ENCODE data around the gene TOPAZ1. TPM values are rescaled to one million over a fixed set of nuclear protein-coding genes. Genes with fewer than 3 reads are reported as not detected.
"Not testable (repeated sequence)": the region's sequence is repeated elsewhere in the genome, so short reads cannot be mapped to it uniquely, and the experiment has no call there.

Gene TOPAZ1
- total RNA-seq, 1 donor from 2014 or later, result not detected

- peaks cover 3% of the 10 kb centered on the region for H3K36me3 Mint-ChIP-seq (ENCODE audit: low read depth)
- H3K27me3 Mint-ChIP-seq (ENCODE audit: low read depth), result no peaks in the 10 kb centered on the region
- H3K4me1 Mint-ChIP-seq, result peaks cover 28% of the 10 kb centered on the region
- no peak overlapping the region for H3K4me3 Mint-ChIP-seq
- H3K27ac Mint-ChIP-seq (ENCODE audit: unreplicated experiment), result no peak overlapping the region
- TF ChIP-seq, protein P1, sequence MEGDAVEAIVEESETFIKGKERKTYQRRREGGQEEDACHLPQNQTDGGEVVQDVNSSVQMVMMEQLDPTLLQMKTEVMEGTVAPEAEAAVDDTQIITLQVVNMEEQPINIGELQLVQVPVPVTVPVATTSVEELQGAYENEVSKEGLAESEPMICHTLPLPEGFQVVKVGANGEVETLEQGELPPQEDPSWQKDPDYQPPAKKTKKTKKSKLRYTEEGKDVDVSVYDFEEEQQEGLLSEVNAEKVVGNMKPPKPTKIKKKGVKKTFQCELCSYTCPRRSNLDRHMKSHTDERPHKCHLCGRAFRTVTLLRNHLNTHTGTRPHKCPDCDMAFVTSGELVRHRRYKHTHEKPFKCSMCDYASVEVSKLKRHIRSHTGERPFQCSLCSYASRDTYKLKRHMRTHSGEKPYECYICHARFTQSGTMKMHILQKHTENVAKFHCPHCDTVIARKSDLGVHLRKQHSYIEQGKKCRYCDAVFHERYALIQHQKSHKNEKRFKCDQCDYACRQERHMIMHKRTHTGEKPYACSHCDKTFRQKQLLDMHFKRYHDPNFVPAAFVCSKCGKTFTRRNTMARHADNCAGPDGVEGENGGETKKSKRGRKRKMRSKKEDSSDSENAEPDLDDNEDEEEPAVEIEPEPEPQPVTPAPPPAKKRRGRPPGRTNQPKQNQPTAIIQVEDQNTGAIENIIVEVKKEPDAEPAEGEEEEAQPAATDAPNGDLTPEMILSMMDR (conservative IDR thresholded peaks at IDR 0.05), result no peak
- DNase-seq (ENCODE audit: low read depth, low spot score), result no peak
- no peaks in the 10 kb centered on the region for H3K9me3 Mint-ChIP-seq
Measured at GRCh38 chr3:44342176-44342790, 100.6 kb downstream of the TOPAZ1 start.

GRCh38 chr3:44343421-44343820, 101.7 kb downstream of the TOPAZ1 start:
- DNase-seq (ENCODE audit: low read depth, low spot score), result no peak

GRCh38 chr3:44346590-44346989, 104.9 kb downstream of the TOPAZ1 start:
- H3K36me3 Mint-ChIP-seq (ENCODE audit: low read depth); H3K9me3 Mint-ChIP-seq; H3K27me3 Mint-ChIP-seq (ENCODE audit: low read depth); H3K4me3 Mint-ChIP-seq; DNase-seq (ENCODE audit: low read depth, low spot score); H3K27ac Mint-ChIP-seq (ENCODE audit: unreplicated experiment): not testable (repeated sequence)
- H3K4me1 Mint-ChIP-seq, result peaks cover 13% of the 10 kb centered on the region

More at GRCh38 chr3:44343421-44343820, 101.7 kb downstream of the TOPAZ1 start:
- H3K27ac Mint-ChIP-seq (ENCODE audit: unreplicated experiment), result no peak overlapping the region
- TF ChIP-seq, protein P1 (conservative IDR thresholded peaks at IDR 0.05), result no peak
- peaks cover 22% of the 10 kb centered on the region for H3K4me1 Mint-ChIP-seq
- no peaks in the 10 kb centered on the region for H3K27me3 Mint-ChIP-seq (ENCODE audit: low read depth)
- peaks cover 3% of the 10 kb centered on the region for H3K36me3 Mint-ChIP-seq (ENCODE audit: low read depth)
- H3K9me3 Mint-ChIP-seq, result no peaks in the 10 kb centered on the region
- H3K4me3 Mint-ChIP-seq, result no peak overlapping the region

DNA sequence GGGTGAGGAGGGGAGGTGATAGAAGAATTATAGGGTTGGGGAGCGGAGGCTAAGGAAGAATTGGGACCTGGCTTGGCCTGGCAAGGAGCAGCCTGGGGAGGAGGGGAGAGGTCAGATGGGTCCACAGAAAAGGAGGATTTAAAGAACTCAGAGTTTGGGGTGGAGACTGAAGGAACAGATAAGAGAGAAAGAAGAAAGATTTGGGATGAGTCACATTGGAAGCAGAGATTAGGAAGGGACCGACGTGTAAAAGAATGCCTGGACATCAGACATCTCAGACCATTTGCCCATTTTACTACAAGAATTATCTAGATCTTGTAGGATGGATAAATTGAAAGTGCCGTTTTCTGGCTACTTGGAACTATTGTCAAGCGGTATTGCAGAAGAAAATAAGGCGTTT, 107.3 kb downstream of the TOPAZ1 start:
- Mint-ChIP-seq H3K4me3 (no peak overlapping the region), H3K9me3 (peaks cover 10% of the 10 kb centered on the region), H3K4me1 (peaks cover 13% of the 10 kb centered on the region), H3K36me3 (ENCODE audit: low read depth) (peaks cover 14% of the 10 kb centered on the region), H3K27me3 (ENCODE audit: low read depth) (no peaks in the 10 kb centered on the region), H3K27ac (ENCODE audit: unreplicated experiment) (no peak overlapping the region)
- TF ChIP-seq, protein P1 (conservative IDR thresholded peaks at IDR 0.05), result no peak
- no peak for DNase-seq (ENCODE audit: low read depth, low spot score)

DNA sequence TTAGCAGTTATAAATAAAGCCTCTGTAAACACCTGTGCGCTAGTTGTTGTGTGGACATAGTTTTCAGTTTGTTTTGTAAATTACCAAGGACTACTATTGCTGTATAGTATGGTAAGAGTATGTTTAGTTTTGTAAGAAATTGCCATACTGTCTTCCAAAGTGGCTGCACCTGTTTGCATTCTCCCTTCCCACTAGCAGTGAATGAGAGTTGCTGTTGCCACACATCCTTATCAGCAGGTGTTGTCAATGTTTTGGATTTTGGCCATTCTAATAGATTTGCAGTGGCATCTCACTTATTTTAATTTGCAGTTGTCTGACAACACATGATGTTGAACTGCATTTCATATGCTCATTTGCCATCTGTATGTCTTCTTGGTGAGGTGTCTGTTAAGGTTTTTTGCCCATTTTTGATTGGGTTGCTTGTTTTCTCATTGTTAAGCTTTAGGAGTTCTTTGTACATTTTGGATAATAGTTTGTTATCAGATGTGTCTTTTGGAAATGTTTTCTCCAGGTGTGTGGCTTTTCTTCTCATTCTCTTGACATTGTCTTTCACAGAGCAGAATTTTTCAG, 111.8 kb downstream of the TOPAZ1 start:
- no peak overlapping the region for H3K27ac Mint-ChIP-seq (ENCODE audit: unreplicated experiment)
- peaks cover 21% of the 10 kb centered on the region for H3K36me3 Mint-ChIP-seq (ENCODE audit: low read depth)
- peaks cover 12% of the 10 kb centered on the region for H3K9me3 Mint-ChIP-seq
- H3K4me1 Mint-ChIP-seq, result peaks cover 28% of the 10 kb centered on the region
- no peaks in the 10 kb centered on the region for H3K27me3 Mint-ChIP-seq (ENCODE audit: low read depth)
- no peak overlapping the region for H3K4me3 Mint-ChIP-seq
- no peak for DNase-seq (ENCODE audit: low read depth, low spot score)
- TF ChIP-seq, protein P1 (conservative IDR thresholded peaks at IDR 0.05), result no peak

- no peak for DNase-seq (ENCODE audit: low read depth, low spot score)
- Mint-ChIP-seq H3K27me3 (ENCODE audit: low read depth) (no peaks in the 10 kb centered on the region), H3K27ac (ENCODE audit: unreplicated experiment) (no peak overlapping the region), H3K9me3 (peaks cover 12% of the 10 kb centered on the region), H3K36me3 (ENCODE audit: low read depth) (peaks cover 21% of the 10 kb centered on the region), H3K4me1 (peaks cover 33% of the 10 kb centered on the region), H3K4me3 (no peak overlapping the region)
- TF ChIP-seq, protein P1 (conservative IDR thresholded peaks at IDR 0.05), result no peak
Measured at GRCh38 chr3:44355362-44356033, 113.8 kb downstream of the TOPAZ1 start.
